Ovary (tissue), 9 donors: ENCODE data around the gene PAM. TPM values are rescaled to one million over a fixed set of nuclear protein-coding genes. Genes with fewer than 3 reads are reported as not detected.

Source experiments
- DNase-seq, 5 donors: peaks; one replicate each; pipeline ENCODE4 v3.0.0-alpha.2; 2019 to 2020
- H3K27ac ChIP-seq, 2 donors: fragments of 200-600 bp; one replicate each; pipeline versions ENCODE4 v1.5.1 to v1.8.0; 2019 to 2022
- H3K27me3 ChIP-seq: fragments of 200-600 bp; one replicate; pipeline ENCODE4 v1.8.0; 2022
- H3K36me3 ChIP-seq: fragments of 200-600 bp; sonication (generic); one replicate; pipeline ENCODE4 v1.5.1; 2019
- H3K4me1 ChIP-seq: one replicate; pipeline ENCODE4 v1.8.1; 2013; ENCODE audit warnings: mild to moderate bottlenecking, moderate library complexity; ENCODE audit not compliant: insufficient read depth
- H3K4me3 ChIP-seq: fragments of 200-600 bp; sonication (generic); one replicate; pipeline ENCODE4 v1.5.1; 2017
- H3K9me3 ChIP-seq, 2 donors: fragments of 200-600 bp in 1 of 2; sonication (generic) in 1 of 2; one replicate each; pipeline versions ENCODE4 v1.5.1 to v1.8.1; 2013 to 2019; ENCODE audit warnings: mild to moderate bottlenecking in 1 of 2, moderate library complexity in 1 of 2
- EP300 ChIP-seq: sonication (generic); formaldehyde crosslinking; IDR thresholded peaks from one replicate; pipeline ENCODE4 v1.6.1; 2017; ENCODE audit warnings: antibody characterized with exemption
- POLR2A ChIP-seq: fragments of 450-650 bp; IDR thresholded peaks from one replicate; pipeline ENCODE4 v1.6.1; 2017; ENCODE audit warnings: antibody characterized with exemption, mild to moderate bottlenecking, moderate library complexity
- WGBS, 3 donors: extraction: QIAGEN DNeasy Blood & Tissue Kit in 1 of 3; methylation state at CpG; one replicate each; pipeline versions ENCODE4 v1.1.5 to v1.1.7; 2013 to 2017; 5-methylcytosine and 5-hydroxymethylcytosine counted together
- intact Hi-C, 4 donors: fragments of 100-400 bp; cut with DNase I; formaldehyde crosslinking; loops; one replicate each; pipeline versions ENCODE4 v1.11.0 to v1.15.1; 2022 to 2023
- polyA plus RNA-seq, 2 donors: library from polyadenylated mRNA; stranded (reverse); fragments of 200-250 nt in 1 of 2; fragments of 350-450 nt in 1 of 2; fragmentation: Illumina TruSeq in 1 of 2; extraction: RNeasy Lipid Tissue Mini Kit (QIAGEN cat#74804) in 1 of 2; gene quantifications; one replicate each; pipeline ENCODE4 v1.2.3, GENCODE V29; 2013 to 2014
- total RNA-seq, 7 donors: library from RNA; depleted of rRNA in 2 of 7; stranded (reverse); fragments of >200 nt in 2 of 7; fragmentation: NEBNext Ultra II Directional in 3 of 7; extraction: Animal tissue kit (Norgen Biotek cat#: 25700) in 3 of 7; gene quantifications; one replicate each; pipeline versions ENCODE4 v1.1.0 to v1.2.4, GENCODE V29; 2016 to 2023
- TF ChIP-seq, protein P1 (sequence below), 3 donors: fragments of 450-650 bp in 2 of 3; fragments of 200-600 bp in 1 of 3; IDR thresholded peaks; one replicate each; pipeline versions ENCODE4 v1.5.1 to v1.8.0; 2016 to 2022; ENCODE audit warnings: antibody characterized with exemption in 3 of 3, mild to moderate bottlenecking in 1 of 3
- donor health status: DM: no; HTN: no; CAD: no; lungs with moderate emphysema.
- donor health status: DM: no; HTN: no; CAD: no.
- donor health status: Bipolar disorder and iron deficiency.
- donor health status: DM: yes; HTN: yes; CAD: no.
- donor health status: DM: no; HTN: no; CAD: no.
- donor health status: DM: yes; HTN: yes; CAD: no.

Gene PAM
- total and polyA plus RNA-seq, 9 donors, result 124 to 431 (median 187) TPM

DNA sequence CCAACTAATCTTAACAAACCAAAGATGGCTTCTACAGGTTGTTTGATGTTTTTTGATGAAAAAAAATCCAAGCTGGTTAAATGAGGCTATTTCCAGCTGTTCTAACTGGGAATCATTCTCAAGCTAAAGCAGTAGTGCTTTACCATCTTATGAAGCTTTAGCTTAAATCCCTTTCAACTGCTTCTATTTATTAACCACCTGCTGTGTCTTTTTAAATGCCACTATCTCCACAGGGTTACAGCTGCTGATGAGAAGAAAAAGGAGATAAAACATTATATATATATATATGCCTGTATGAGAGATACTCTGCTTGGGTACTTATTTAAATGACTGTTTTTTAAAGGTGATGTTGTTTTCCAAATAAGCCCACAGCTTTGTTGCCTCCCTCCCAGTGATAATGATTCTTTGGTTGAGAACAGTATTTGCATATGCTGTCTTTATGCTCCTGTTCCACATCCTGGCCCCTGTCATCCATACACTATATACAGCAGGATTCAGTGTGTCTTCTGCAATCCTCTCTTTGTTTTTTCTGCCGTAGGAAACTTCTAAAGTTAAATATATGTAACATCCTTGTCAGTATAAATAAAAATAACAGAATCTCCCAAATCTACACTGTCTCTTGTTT lies 164.0 kb downstream of the PAM start:
- TF ChIP-seq EP300, result no peak
- no peaks in the 10 kb centered on the region for H3K9me3 ChIP-seq
- 85 to 93% (median 90%) methylated on average over 1 of the region's 1 CpG for WGBS, 3 donors
- intact Hi-C loops, result no loop called here
- no peak overlapping the region for H3K27ac ChIP-seq
- DNase-seq, result no peak
- H3K27me3 ChIP-seq, result no peaks in the 10 kb centered on the region
- no peaks in the 10 kb centered on the region for H3K4me1 ChIP-seq
- H3K36me3 ChIP-seq, result no peaks in the 10 kb centered on the region
- no peak overlapping the region for H3K4me3 ChIP-seq

DNA sequence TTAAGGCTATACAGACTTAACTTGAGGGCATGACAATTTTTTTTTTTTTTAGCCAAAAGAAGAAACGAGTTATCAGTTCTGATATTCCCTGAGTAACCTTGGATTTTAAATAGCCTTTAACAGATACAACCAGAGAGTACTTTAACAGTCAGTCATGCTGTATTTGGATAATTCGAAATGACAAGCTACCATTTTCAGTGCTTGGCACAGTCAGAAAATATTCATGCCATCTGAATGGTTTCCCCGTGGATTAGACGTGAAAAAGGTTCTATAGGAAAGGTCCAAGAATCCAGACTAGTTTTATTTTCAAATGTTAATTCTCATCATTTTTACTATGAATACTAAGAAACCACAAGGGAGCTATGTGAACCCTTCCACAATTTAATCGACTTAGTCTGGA lies 165.7 kb downstream of the PAM start:
- H3K27ac ChIP-seq, result no peak overlapping the region
- 87 to 92% (median 89%) methylated on average over 5 of the region's 5 CpGs for WGBS, 3 donors
- TF ChIP-seq, protein P1, sequence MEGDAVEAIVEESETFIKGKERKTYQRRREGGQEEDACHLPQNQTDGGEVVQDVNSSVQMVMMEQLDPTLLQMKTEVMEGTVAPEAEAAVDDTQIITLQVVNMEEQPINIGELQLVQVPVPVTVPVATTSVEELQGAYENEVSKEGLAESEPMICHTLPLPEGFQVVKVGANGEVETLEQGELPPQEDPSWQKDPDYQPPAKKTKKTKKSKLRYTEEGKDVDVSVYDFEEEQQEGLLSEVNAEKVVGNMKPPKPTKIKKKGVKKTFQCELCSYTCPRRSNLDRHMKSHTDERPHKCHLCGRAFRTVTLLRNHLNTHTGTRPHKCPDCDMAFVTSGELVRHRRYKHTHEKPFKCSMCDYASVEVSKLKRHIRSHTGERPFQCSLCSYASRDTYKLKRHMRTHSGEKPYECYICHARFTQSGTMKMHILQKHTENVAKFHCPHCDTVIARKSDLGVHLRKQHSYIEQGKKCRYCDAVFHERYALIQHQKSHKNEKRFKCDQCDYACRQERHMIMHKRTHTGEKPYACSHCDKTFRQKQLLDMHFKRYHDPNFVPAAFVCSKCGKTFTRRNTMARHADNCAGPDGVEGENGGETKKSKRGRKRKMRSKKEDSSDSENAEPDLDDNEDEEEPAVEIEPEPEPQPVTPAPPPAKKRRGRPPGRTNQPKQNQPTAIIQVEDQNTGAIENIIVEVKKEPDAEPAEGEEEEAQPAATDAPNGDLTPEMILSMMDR (IDR thresholded peaks at IDR 0.05), result no peak
- intact Hi-C loops, result no loop called here
- H3K4me3 ChIP-seq, result no peak overlapping the region
- H3K36me3 ChIP-seq, result no peaks in the 10 kb centered on the region
- H3K27me3 ChIP-seq, result no peaks in the 10 kb centered on the region
- H3K9me3 ChIP-seq, result no peaks in the 10 kb centered on the region
- no peaks in the 10 kb centered on the region for H3K4me1 ChIP-seq
- DNase-seq, result no peak

DNA sequence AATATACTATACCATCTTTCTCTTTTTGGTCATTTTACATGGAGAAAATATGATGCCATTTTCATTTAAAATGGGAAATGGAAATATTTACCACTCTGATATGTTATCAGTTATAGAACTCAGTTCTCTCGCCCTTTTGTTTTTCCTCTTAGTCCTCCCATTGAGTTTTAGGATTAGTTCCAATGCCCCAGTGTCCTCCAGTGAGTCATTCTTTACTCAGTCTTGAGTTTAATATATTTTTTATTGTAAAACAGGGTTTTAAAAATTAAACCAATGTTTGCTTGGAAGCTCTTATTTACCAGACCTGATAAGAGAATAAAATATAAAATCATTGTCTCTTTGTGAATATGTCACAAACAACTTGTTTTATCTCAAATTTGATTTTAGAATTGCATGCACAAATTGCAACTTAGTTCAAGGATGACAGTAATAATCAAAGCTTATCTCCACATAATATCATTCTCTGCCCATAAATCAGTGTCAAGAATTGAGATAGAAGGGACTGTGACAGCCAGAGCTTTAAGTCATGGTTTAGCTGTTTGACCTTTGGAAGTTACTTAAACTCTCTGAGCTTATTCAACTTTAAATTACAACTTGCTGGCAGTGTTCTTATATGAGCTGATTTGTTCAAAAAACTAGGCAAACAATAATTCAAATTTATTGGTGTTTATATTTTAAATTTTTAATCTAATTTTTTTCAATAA lies 166.4 kb downstream of the PAM start:
- TF ChIP-seq EP300, result no peak
- no peak for TF ChIP-seq POLR2A
- TF ChIP-seq, protein P1 (IDR thresholded peaks at IDR 0.05), result no peak
- intact Hi-C loops, result no loop called here
- no peak overlapping the region for H3K27ac ChIP-seq
- no peak overlapping the region for H3K4me3 ChIP-seq
- H3K27me3 ChIP-seq, result no peaks in the 10 kb centered on the region
- no peaks in the 10 kb centered on the region for H3K4me1 ChIP-seq
- no peaks in the 10 kb centered on the region for H3K9me3 ChIP-seq
- 61 to 68% (median 63%) methylated on average over 1 of the region's 1 CpG for WGBS, 3 donors
- no peaks in the 10 kb centered on the region for H3K36me3 ChIP-seq
- DNase-seq, result no peak

DNA sequence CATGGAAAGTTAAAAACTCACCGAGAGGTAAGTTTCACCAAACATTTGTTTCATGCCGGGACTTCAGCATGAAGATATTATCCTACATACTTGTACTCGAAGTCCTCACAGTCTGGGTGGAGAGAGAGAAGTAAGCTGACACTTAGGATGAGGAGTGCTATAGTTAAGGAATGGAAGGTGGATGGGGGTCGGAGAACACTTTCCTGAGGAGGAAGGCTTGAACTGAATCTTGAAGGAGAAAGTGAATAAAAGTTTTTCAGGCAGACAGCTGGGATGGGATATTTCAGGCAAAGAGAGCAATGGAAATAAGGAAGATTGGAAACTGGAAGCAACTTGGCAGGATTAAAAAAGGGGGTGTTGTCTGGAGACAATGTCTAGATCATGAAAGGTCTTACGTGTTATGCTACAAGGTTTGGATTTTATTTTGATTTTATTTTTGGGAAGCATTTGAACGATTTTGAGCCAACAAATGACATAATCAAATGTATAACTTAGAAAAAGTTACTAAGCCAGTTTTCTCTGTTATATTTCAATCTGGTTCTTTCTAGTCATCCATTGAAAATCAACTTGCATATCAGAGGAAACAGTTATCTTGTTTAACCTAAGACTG lies 167.1 kb downstream of the PAM start:
- Histone ChIP-seq H3K4me3 (no peak overlapping the region), H3K9me3 (no peaks in the 10 kb centered on the region), H3K36me3 (no peaks in the 10 kb centered on the region), H3K4me1 (no peaks in the 10 kb centered on the region), H3K27ac (no peak overlapping the region), H3K27me3 (no peaks in the 10 kb centered on the region)
- 73 to 83% (median 83%) methylated on average over 6 of the region's 6 CpGs for WGBS, 3 donors
- TF ChIP-seq EP300, result no peak
- TF ChIP-seq, protein P1 (IDR thresholded peaks at IDR 0.05), result no peak
- no peak for DNase-seq
- intact Hi-C loops, result no loop called here
